ENCODE measurements around the gene ZFHX2. TPM values are rescaled to one million over a fixed set of nuclear protein-coding genes. Genes with fewer than 3 reads are reported as not detected.
A peak's percentile ranks its signal among the peaks of the same experiment; 100 is the strongest.

Gene ZFHX2
- total RNA-seq, 1 donor from 2014 or later = 0.90 TPM

GRCh38 chr14:23548351-23549318 lies 2.9 kb downstream of the ZFHX2 start:
- peaks cover 58% of the 10 kb centered on the region for H3K4me1 ChIP-seq
- no peak overlapping the region for H3K9ac ChIP-seq
- H3K9me3 Mint-ChIP-seq = no peaks in the 10 kb centered on the region
- H3K27me3 ChIP-seq = no peaks in the 10 kb centered on the region
- no peak for TF ChIP-seq EZH2phosphoT487 (IDR thresholded peaks at IDR 0.05)
- no peak for TF ChIP-seq CTCF (IDR thresholded peaks at IDR 0.05)
- TF ChIP-seq EZH2 (IDR thresholded peaks at IDR 0.05) = no peak
- H4K20me1 ChIP-seq (ENCODE audit: low read depth) = peaks cover 20% of the 10 kb centered on the region
- H3K4me3 Mint-ChIP-seq = no peak overlapping the region
- H3K9me3 ChIP-seq (ENCODE audit: low read depth) = no peaks in the 10 kb centered on the region
- H3K4me2 ChIP-seq = peak overlapping the region; percentile 81
- H3K27ac ChIP-seq = no peak overlapping the region
- peaks cover 30% of the 10 kb centered on the region for H3K79me2 ChIP-seq (ENCODE audit: low read depth)
- no peaks in the 10 kb centered on the region for H3K36me3 ChIP-seq
- H3F3A ChIP-seq (ENCODE audit: low read depth) = peaks cover 42% of the 10 kb centered on the region
- H3K4me1 Mint-ChIP-seq = peaks cover 9% of the 10 kb centered on the region
- no peak overlapping the region for H3K4me3 ChIP-seq
- no peak overlapping the region for H2AFZ ChIP-seq (replicated peaks)
- H3K27me3 Mint-ChIP-seq (ENCODE audit: insufficient read depth, low read depth) = peaks cover 2% of the 10 kb centered on the region
- no peak overlapping the region for H3K27ac Mint-ChIP-seq
- DNase-seq (ENCODE audit: low spot score) = peak; percentile 37
- no peaks in the 10 kb centered on the region for H3K36me3 Mint-ChIP-seq

- no peak overlapping the region for H3K27ac ChIP-seq
- H4K20me1 ChIP-seq (ENCODE audit: low read depth) = peaks cover 20% of the 10 kb centered on the region
- H3K4me1 ChIP-seq = peaks cover 58% of the 10 kb centered on the region
- no peak overlapping the region for H3K27ac Mint-ChIP-seq
- no peaks in the 10 kb centered on the region for H3K27me3 ChIP-seq
- peaks cover 2% of the 10 kb centered on the region for H3K27me3 Mint-ChIP-seq (ENCODE audit: insufficient read depth, low read depth)
- TF ChIP-seq EZH2 (IDR thresholded peaks at IDR 0.05) (no peak), EZH2phosphoT487 (IDR thresholded peaks at IDR 0.05) (no peak), CTCF (IDR thresholded peaks at IDR 0.05) (no peak)
- no peak overlapping the region for H2AFZ ChIP-seq (replicated peaks)
- no peak overlapping the region for H3K9ac ChIP-seq
- peaks cover 42% of the 10 kb centered on the region for H3F3A ChIP-seq (ENCODE audit: low read depth)
- H3K9me3 ChIP-seq (ENCODE audit: low read depth) = no peaks in the 10 kb centered on the region
- peak overlapping the region; percentile 81 for H3K4me2 ChIP-seq
- H3K9me3 Mint-ChIP-seq = no peaks in the 10 kb centered on the region
- peaks cover 38% of the 10 kb centered on the region for H3K79me2 ChIP-seq (ENCODE audit: low read depth)
- H3K36me3 Mint-ChIP-seq = peaks cover 3% of the 10 kb centered on the region
- no peak overlapping the region for H3K4me3 Mint-ChIP-seq
- H3K4me3 ChIP-seq = no peak overlapping the region
- no peak for DNase-seq (ENCODE audit: low spot score)
- peaks cover 9% of the 10 kb centered on the region for H3K4me1 Mint-ChIP-seq
- no peaks in the 10 kb centered on the region for H3K36me3 ChIP-seq
These were observed 3.6 kb downstream of the ZFHX2 start for GRCh38 chr14:23547924-23548323.

- no peak for DNase-seq (ENCODE audit: low spot score)
These were observed 5.0 kb downstream of the ZFHX2 start for GRCh38 chr14:23546450-23547035.

More at GRCh38 chr14:23546450-23547035, 5.0 kb downstream of the ZFHX2 start:
- H3K36me3 Mint-ChIP-seq = peaks cover 3% of the 10 kb centered on the region
- Histone ChIP-seq H4K20me1 (ENCODE audit: low read depth) (peaks cover 20% of the 10 kb centered on the region), H3K9ac (no peak overlapping the region), H3K27ac (no peak overlapping the region), H3K4me3 (no peak overlapping the region), H3F3A (ENCODE audit: low read depth) (peaks cover 42% of the 10 kb centered on the region), H3K27me3 (no peaks in the 10 kb centered on the region), H2AFZ (replicated peaks) (no peak overlapping the region), H3K4me1 (peaks cover 55% of the 10 kb centered on the region), H3K9me3 (ENCODE audit: low read depth) (no peaks in the 10 kb centered on the region), H3K79me2 (ENCODE audit: low read depth) (peaks cover 38% of the 10 kb centered on the region), H3K36me3 (no peaks in the 10 kb centered on the region), H3K4me2 (no peak overlapping the region)
- peaks cover 2% of the 10 kb centered on the region for H3K27me3 Mint-ChIP-seq (ENCODE audit: insufficient read depth, low read depth)
- H3K4me3 Mint-ChIP-seq = no peak overlapping the region
- TF ChIP-seq EZH2 (IDR thresholded peaks at IDR 0.05) = no peak
- no peak for TF ChIP-seq EZH2phosphoT487 (IDR thresholded peaks at IDR 0.05)
- no peak for TF ChIP-seq CTCF (IDR thresholded peaks at IDR 0.05)
- no peak overlapping the region for H3K27ac Mint-ChIP-seq
- H3K9me3 Mint-ChIP-seq = no peaks in the 10 kb centered on the region
- peaks cover 9% of the 10 kb centered on the region for H3K4me1 Mint-ChIP-seq

Data from neural progenitor cell (in vitro differentiated cells).